Common myeloid progenitor, CD34-positive (primary cell): ENCODE data around the gene MT1HL1.

Source experiments
- CTCF ChIA-PET: fragments of 350-600 bp; sonication (Branson Sonifier 250); formaldehyde crosslinking; loops from one replicate; lab custom pipeline; 2021; ENCODE audit warnings: antibody characterized with exemption; lab: Charles Lee
- POLR2A ChIA-PET: fragments of 350-600 bp; sonication (Branson Sonifier 250); formaldehyde crosslinking; loops from one replicate; lab custom pipeline; 2021; ENCODE audit warnings: antibody characterized with exemption; lab: Charles Lee
- DNase-seq, 3 donors: peaks; one replicate each; pipeline versions ENCODE4 v3.0.0 to v3.0.0-alpha.2; 2013
- H3K27ac ChIP-seq, 2 experiments: 1 replicate in 1 of 2; 2 replicates in 1 of 2; pipeline ENCODE4 v1.7.0; 2013; ENCODE audit warnings: inconsistent platforms in 2 of 2, low read length in 2 of 2, mild to moderate bottlenecking in 2 of 2, low read depth in 1 of 2, moderate library complexity in 1 of 2; ENCODE audit not compliant: severe bottlenecking in 2 of 2, insufficient read depth in 1 of 2, poor library complexity in 1 of 2
- H3K27me3 ChIP-seq, 5 experiments: replicated peaks in 2 of 5; 1 replicate in 3 of 5; 2 replicates in 2 of 5; pipeline versions ENCODE4 v1.6.1 to v1.7.0; 2013; ENCODE audit warnings: low read length in 4 of 5, mild to moderate bottlenecking in 2 of 5, moderate library complexity in 2 of 5, inconsistent platforms in 1 of 5; ENCODE audit not compliant: insufficient read depth in 5 of 5, control insufficient read depth in 4 of 5
- H3K36me3 ChIP-seq, 4 experiments: 1 replicate in 2 of 4; 2 replicates in 2 of 4; pipeline versions ENCODE4 v1.6.1 to v1.7.0; 2013; ENCODE audit warnings: low read length in 3 of 4, control low read depth in 1 of 4, mild to moderate bottlenecking in 1 of 4; ENCODE audit not compliant: control insufficient read depth in 4 of 4, insufficient read depth in 4 of 4
- H3K4me1 ChIP-seq, 4 experiments: 1 replicate in 3 of 4; 2 replicates in 1 of 4; pipeline versions ENCODE4 v1.6.1 to v1.7.1; 2013; ENCODE audit warnings: low read length in 3 of 4, mild to moderate bottlenecking in 3 of 4, control low read depth in 1 of 4, inconsistent platforms in 1 of 4, moderate library complexity in 1 of 4; ENCODE audit not compliant: control insufficient read depth in 4 of 4, insufficient read depth in 4 of 4; ENCODE audit errors: control extremely low read depth in 1 of 4
- H3K4me3 ChIP-seq, 7 experiments: 1 replicate in 4 of 7; 2 replicates in 3 of 7; pipeline versions ENCODE4 v1.5.1 to v1.7.0; 2013; ENCODE audit warnings: mild to moderate bottlenecking in 7 of 7, low read length in 6 of 7, moderate library complexity in 6 of 7, inconsistent platforms in 2 of 7, low read depth in 2 of 7, control low read depth in 1 of 7; ENCODE audit not compliant: insufficient read depth in 4 of 7, control insufficient read depth in 1 of 7; ENCODE audit errors: extremely low read depth in 1 of 7
- H3K9me3 ChIP-seq, 5 experiments: 1 replicate in 4 of 5; 2 replicates in 1 of 5; pipeline versions ENCODE4 v1.6.1 to v1.7.1; 2013; ENCODE audit warnings: low read length in 4 of 5, mild to moderate bottlenecking in 2 of 5, inconsistent platforms in 1 of 5, low read depth in 1 of 5, moderate library complexity in 1 of 5; ENCODE audit not compliant: control insufficient read depth in 4 of 5, insufficient read depth in 2 of 5; ENCODE audit errors: control extremely low read depth in 1 of 5
- WGBS: methylation state at CpG from one replicate; pipeline ENCODE4 v1.1.5; 2013; ENCODE audit not compliant: insufficient coverage; 5-methylcytosine and 5-hydroxymethylcytosine counted together

The MT1HL1 gene

DNA sequence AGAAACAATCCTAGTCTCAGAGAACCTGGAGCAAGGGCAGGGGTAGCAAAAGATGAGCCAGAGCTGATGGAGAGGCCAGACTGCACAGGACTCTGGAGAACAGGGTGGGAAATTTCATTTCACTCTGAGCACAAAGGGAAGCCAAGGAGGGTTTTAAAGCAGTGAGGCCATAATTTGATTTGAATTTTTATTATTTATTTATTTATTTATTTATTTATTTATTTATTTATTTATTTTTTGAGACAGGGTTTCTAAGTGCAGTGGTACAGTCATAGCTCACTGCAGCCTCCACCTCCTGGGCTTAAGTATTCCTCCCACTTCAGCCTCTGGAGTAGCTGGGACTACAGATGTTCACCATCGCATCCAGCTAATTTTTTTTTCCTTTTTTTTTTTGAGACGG lies 45.1 kb downstream of the MT1HL1 start:
- Histone ChIP-seq H3K27ac (no peak overlapping the region), H3K27me3 (no peaks in the 10 kb centered on the region), H3K4me3 (no peak overlapping the region), H3K9me3 (no peaks in the 10 kb centered on the region), H3K36me3 (no peaks in the 10 kb centered on the region), H3K4me1 (no peaks in the 10 kb centered on the region)
- CTCF ChIA-PET: no interaction called here
- POLR2A ChIA-PET: no interaction called here
- DNase-seq: no peak
- 100% methylated on average over 1 of the region's 2 CpGs for WGBS

DNA sequence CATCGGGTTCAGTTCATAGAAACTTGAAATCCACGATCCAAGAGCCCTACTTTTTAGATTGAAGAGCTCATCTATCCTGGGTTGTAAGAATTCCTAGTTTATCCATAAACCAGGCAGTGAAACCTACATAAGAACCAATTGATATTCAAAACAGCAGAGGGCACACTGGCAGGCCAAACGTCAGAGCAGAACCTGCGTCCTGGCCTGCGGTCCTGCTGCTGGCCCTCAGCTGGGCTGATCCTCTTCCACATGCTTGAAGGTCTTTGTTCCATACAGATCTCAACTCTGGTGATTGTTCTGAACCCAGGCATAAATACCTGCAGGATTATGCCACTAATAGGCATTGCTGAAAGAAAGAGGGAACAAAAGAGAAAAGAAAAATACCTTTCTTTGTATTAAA lies 47.0 kb downstream of the MT1HL1 start:
- no peak for DNase-seq
- Histone ChIP-seq H3K4me1 (no peaks in the 10 kb centered on the region), H3K9me3 (no peaks in the 10 kb centered on the region), H3K27me3 (peaks cover 0 to 2% (median 0%) of the 10 kb centered on the region in 5 experiments), H3K4me3 (no peak overlapping the region), H3K36me3 (no peaks in the 10 kb centered on the region), H3K27ac (no peak overlapping the region)
- ChIA-PET POLR2A (no interaction called here), CTCF (no interaction called here)
- 100% methylated on average over 1 of the region's 5 CpGs for WGBS
